ENCODE data around the gene SIGLEC14.
"Not testable (repeated sequence)": the region's sequence is repeated elsewhere in the genome, so short reads cannot be mapped to it uniquely, and the experiment has no call there.

Gene SIGLEC14

DNA sequence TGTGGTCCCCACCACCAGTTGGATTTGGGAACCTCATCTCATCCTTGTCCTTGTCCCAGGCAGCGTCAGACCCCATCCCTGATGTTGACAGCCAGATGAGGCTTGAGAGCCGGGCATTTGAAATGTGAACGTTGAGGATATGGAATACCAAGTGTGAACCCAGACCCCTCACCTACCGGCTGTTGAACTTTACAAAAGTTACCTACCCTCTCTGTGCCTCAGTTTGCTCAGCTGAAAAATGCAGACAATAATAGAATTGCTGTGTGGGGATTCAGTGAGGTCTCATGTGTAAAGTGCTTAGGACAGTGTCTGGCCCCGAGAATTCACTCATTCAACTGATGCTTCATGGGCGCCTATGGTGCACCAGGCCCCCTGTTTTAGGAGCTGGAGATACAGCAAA, 693 bp upstream of the SIGLEC14 start:
- no peak overlapping the region for H3K4me3 ChIP-seq (ENCODE audit: low read depth, low read length)
- TF ChIP-seq, protein P1, sequence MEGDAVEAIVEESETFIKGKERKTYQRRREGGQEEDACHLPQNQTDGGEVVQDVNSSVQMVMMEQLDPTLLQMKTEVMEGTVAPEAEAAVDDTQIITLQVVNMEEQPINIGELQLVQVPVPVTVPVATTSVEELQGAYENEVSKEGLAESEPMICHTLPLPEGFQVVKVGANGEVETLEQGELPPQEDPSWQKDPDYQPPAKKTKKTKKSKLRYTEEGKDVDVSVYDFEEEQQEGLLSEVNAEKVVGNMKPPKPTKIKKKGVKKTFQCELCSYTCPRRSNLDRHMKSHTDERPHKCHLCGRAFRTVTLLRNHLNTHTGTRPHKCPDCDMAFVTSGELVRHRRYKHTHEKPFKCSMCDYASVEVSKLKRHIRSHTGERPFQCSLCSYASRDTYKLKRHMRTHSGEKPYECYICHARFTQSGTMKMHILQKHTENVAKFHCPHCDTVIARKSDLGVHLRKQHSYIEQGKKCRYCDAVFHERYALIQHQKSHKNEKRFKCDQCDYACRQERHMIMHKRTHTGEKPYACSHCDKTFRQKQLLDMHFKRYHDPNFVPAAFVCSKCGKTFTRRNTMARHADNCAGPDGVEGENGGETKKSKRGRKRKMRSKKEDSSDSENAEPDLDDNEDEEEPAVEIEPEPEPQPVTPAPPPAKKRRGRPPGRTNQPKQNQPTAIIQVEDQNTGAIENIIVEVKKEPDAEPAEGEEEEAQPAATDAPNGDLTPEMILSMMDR (IDR thresholded peaks at IDR 0.05; ENCODE audit: low read depth, low read length), result no peak

DNA sequence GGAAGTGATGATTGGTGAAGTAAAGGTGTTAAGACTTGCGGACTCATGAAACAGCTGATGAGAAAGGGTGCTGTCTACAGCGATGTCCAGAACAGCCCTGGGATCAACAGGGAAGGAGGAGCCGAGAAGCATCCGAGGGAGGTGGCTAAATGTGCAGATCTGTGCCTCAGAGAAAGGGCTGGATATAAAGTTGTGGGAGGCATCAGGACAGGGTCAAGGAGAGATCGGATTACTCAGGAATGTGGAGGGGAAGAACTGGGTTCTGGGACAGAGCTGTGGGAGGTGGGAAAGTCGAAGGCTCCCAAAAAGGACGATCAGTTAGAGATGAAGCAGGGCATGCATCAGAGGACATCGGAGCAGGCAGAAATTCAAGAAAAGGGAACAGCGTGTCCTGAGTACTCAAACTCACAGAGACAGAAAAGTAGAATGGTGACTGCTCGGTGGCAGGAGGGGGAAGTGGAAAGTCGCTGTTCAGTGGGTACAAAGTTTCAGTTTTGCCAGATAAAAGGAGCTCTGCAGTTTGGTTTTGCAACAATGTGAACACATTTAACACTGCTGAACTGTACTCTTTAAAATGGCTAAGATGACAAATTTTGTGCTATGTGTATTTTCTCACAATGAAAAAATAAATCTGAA, 1.9 kb downstream of the SIGLEC14 start:
- TF ChIP-seq, protein P1 (IDR thresholded peaks at IDR 0.05; ENCODE audit: low read depth, low read length), result no peak
- no peak overlapping the region for H3K4me3 ChIP-seq (ENCODE audit: low read depth, low read length)

DNA sequence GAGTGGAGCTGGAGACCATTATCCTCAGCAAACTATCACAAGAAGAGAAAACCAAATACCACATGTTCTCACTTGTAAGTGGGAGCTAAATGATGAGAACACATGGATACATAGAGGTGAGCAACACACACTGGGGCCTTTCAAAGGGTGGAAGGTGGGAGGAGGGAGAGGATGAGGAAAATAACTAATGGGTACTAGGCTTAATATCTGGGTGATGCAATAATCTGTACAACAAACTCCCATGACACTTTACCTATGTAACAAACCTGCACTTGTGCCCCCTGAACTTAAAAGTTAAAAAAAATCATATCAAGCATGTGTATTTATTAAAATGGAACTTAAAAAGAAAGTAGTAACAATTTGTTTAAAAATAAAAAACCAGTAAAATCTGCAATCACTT, 5.0 kb downstream of the SIGLEC14 start:
- H3K4me3 ChIP-seq (ENCODE audit: low read depth, low read length), result no peak overlapping the region
- TF ChIP-seq, protein P1 (IDR thresholded peaks at IDR 0.05; ENCODE audit: low read depth, low read length), result no peak

DNA sequence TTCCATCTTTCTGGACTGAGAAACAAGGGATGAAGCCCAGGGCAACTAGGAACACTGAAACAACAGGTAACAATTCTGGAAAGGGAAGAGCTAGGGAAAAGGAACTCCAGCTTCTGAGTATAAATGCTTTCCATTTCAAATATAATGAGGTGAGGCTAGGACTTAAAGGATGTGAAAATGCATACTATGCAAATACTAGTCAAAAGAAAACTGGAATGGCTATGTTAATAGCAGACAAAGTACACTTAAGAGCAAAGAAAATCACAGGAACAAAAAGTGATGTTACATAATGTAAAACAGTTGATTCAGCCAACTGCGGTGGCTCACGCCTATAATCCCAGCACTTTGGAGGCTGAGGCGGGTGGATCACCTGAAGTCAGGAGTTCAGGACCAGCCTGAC, 6.2 kb downstream of the SIGLEC14 start:
- TF ChIP-seq, protein P1 (IDR thresholded peaks at IDR 0.05; ENCODE audit: low read depth, low read length), result no peak
- no peak overlapping the region for H3K4me3 ChIP-seq (ENCODE audit: low read depth, low read length)

DNA sequence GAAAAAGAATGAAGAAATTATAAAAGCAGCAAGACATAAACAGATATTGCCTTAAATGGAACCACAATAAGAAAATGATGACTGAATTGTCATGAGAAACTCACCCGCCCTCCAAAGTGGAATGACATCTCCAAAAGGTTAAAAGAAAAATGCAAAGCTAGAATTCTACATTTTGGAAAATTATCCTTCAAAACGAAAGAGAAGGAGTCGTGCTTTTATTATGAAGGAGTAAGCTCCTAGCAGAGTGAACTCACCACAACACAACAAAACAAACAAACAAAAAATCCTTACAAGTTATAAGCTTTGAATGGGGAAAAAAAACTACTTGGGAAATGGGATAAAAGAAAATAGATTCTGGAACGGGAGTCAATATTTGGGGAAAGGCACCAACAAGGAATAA, 6.7 kb downstream of the SIGLEC14 start:
- H3K4me3 ChIP-seq (ENCODE audit: low read depth, low read length), result no peak overlapping the region
- TF ChIP-seq, protein P1 (IDR thresholded peaks at IDR 0.05; ENCODE audit: low read depth, low read length), result no peak

DNA sequence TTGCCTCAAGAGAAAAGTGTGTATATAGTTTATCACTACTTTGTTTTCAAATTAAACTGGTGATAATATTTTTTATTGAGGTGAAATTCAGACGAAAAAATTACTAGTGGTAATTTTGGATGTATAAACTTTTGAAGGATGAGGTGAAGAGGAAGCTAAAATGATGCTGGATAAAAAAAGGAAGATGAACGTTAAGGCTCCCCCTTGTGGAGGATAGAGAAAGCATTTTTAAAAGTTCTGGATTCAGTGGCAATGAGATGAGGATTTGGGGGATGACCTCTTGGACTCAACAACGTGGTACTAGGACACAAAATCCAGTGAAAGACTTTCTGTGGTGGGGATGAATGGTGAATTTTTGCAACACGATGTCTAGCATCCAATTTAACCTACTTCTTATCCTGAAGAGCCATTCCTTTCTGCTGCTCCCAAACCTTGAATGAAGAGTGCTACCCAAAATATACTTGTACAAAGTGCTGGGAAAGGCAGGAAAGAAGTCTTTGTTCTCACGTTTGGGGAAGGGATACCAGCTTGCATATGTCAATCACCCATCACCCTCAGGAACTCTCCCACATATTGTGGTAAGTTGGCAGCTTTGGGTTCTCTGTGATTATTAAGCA, 9.2 kb downstream of the SIGLEC14 start:
- H3K4me3 ChIP-seq (ENCODE audit: low read depth, low read length), result no peak overlapping the region
- TF ChIP-seq, protein P1 (IDR thresholded peaks at IDR 0.05; ENCODE audit: low read depth, low read length), result 0 out of 2 replicates have a peak, but pooled peaks have one; percentile 3

DNA sequence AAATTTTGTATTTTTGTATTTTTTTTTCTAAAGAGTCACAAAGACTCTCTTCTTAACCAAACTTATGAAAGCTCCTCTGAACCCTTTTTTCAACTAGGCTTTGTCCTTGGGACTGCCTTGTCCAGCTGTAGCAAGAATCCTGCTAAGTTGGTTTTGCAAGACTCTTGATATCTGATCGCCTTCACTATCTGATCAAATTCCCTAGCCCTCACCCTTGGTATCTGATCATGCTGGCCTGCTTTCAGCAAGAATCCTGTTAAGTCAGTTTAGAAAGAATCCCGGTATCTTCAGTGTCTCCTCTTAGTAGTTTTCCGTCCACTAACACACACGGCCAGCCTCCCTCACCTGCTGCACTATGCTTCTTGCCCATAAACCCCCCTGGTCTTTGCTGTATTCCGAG, 14.5 kb downstream of the SIGLEC14 start:
- TF ChIP-seq, protein P1 (IDR thresholded peaks at IDR 0.05; ENCODE audit: low read depth, low read length), result no peak

DNA sequence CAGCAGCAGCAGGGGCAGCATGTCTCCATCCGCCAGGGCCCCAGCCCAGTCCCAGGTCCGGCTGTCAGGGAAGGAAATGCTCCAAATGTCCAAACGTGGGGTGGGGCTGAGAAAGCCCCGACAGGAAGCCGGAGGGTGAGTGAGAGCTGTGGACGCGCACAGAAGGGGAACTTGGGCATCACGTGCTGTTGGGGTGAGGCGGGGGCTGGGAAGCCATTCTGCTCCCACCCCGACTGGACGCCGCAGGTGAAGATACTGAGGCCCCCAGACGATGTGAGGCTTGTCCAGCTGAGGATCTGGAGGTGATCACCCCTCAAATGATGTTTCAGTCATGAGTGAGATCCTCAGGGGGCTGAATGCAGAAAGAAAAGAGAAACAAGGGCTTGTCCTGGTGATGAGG, 16.3 kb downstream of the SIGLEC14 start, which contains the start of gene SIGLEC5:
Gene SIGLEC5 (minus strand): TSS at position 87 of the 400 bp plus-strand sequence. CDS start 66 bp downstream, at position 21.
- H3K4me3 ChIP-seq (ENCODE audit: low read depth, low read length), result not testable (repeated sequence)

More for the DNA sequence above, 14.5 kb downstream of the SIGLEC14 start:
- H3K4me3 ChIP-seq (ENCODE audit: low read depth, low read length), result no peak overlapping the region

Measured in WI38 (cell line).